IMR-90 (cell line): ENCODE results near the gene LRTM1. TPM values are rescaled to one million over a fixed set of nuclear protein-coding genes. Genes with fewer than 3 reads are reported as not detected.

ENCODE experiments used
- ATAC-seq: fragments of 200-7000 bp; cut with Tn5 transposase; 2 replicates; pipeline ENCODE4 v1.9.1; 2020; ENCODE audit warnings: low read depth, mild to moderate bottlenecking, moderate library complexity
- BruUV-seq: library from RNA; stranded (reverse); fragments of 400-500 nt; replicated peaks from 2 replicates; lab custom pipeline; 2021; lab: Mats Ljungman, UMichigan
- CTCF ChIA-PET: fragments of 300-600 bp; formaldehyde crosslinking; extraction: SDS; loops from one replicate; lab custom pipeline; 2021; ENCODE audit warnings: antibody characterized with exemption; lab: Yijun Ruan, JAX
- POLR2A ChIA-PET: fragments of 300-600 bp; sonication (Branson Sonifier 250); formaldehyde crosslinking; loops from one replicate; lab custom pipeline; 2022; ENCODE audit warnings: antibody characterized with exemption; ENCODE audit not compliant: unreplicated experiment; lab: Charles Lee
- DNase-seq: peaks from one replicate; pipeline ENCODE4 v3.0.0; 2013
- H2AFZ ChIP-seq: replicated peaks from 2 replicates; pipeline ENCODE3; 2013; ENCODE audit warnings: low read length, mild to moderate bottlenecking; ENCODE audit not compliant: poor library complexity
- H2AK5ac ChIP-seq: 2 replicates; pipeline ENCODE4 v1.6.1; 2013; ENCODE audit warnings: low read depth, low read length, inconsistent platforms
- H2AK9ac ChIP-seq: replicated peaks from 2 replicates; pipeline ENCODE3; 2013; ENCODE audit warnings: mild to moderate bottlenecking, low read depth, low read length, moderate library complexity; ENCODE audit not compliant: poor library complexity
- H2BK120ac ChIP-seq: 2 replicates; pipeline ENCODE4 v1.6.1; 2013; ENCODE audit warnings: low read depth, low read length, inconsistent platforms
- H2BK15ac ChIP-seq: 3 replicates; pipeline ENCODE4 v1.6.1; 2013; ENCODE audit warnings: low read depth, low read length, inconsistent platforms
- H2BK20ac ChIP-seq: 2 replicates; pipeline ENCODE4 v1.6.1; 2013; ENCODE audit warnings: low read depth, mild to moderate bottlenecking, inconsistent platforms, low read length, moderate library complexity
- H2BK5ac ChIP-seq: 2 replicates; pipeline ENCODE4 v1.6.1; 2013; ENCODE audit warnings: mild to moderate bottlenecking, low read depth, low read length, inconsistent platforms; ENCODE audit not compliant: poor library complexity, severe bottlenecking
- H3K14ac ChIP-seq: replicated peaks from 2 replicates; pipeline ENCODE4 v1.6.1; 2013; ENCODE audit warnings: low read depth, low read length, inconsistent platforms
- H3K18ac ChIP-seq: 2 replicates; pipeline ENCODE4 v1.6.1; 2013; ENCODE audit warnings: low read depth, low read length, control low read depth
- H3K23ac ChIP-seq: 2 replicates; pipeline ENCODE4 v1.6.1; 2013; ENCODE audit warnings: low read depth, low read length, inconsistent platforms
- H3K27ac ChIP-seq: 2 replicates; pipeline ENCODE4 v1.5.1; 2013; ENCODE audit warnings: mild to moderate bottlenecking, control low read depth, low read length; ENCODE audit not compliant: insufficient read depth
- H3K27me3 ChIP-seq: 2 replicates; pipeline ENCODE4 v1.6.1; 2013; ENCODE audit warnings: low read length; ENCODE audit not compliant: control insufficient read depth, insufficient read depth
- H3K36me3 ChIP-seq: 2 replicates; pipeline ENCODE4 v1.6.1; 2013; ENCODE audit warnings: low read length, mixed read lengths; ENCODE audit not compliant: control insufficient read depth, insufficient read depth
- H3K4ac ChIP-seq: 2 replicates; pipeline ENCODE4 v1.6.1; 2013; ENCODE audit warnings: low read depth, low read length, inconsistent platforms
- H3K4me1 ChIP-seq: 2 replicates; pipeline ENCODE4 v1.6.1; 2013; ENCODE audit warnings: low read length, mixed read lengths; ENCODE audit not compliant: control insufficient read depth, insufficient read depth
- H3K4me2 ChIP-seq: 2 replicates; pipeline ENCODE4 v1.6.1; 2013; ENCODE audit warnings: low read depth, mild to moderate bottlenecking, control low read depth, low read length, moderate library complexity
- H3K4me3 ChIP-seq: 2 replicates; pipeline ENCODE4 v1.5.1; 2013; ENCODE audit warnings: low read depth, mild to moderate bottlenecking, control low read depth, low read length, moderate library complexity; ENCODE audit not compliant: insufficient read depth
- H3K56ac ChIP-seq: 2 replicates; pipeline ENCODE4 v1.6.1; 2013; ENCODE audit warnings: low read length, inconsistent platforms; ENCODE audit not compliant: insufficient read depth; ENCODE audit errors: extremely low read depth
- H3K79me1 ChIP-seq, 2 experiments: 2 replicates each; pipeline ENCODE4 v1.6.1; 2013; ENCODE audit warnings: low read length in 2 of 2, inconsistent platforms in 1 of 2, low read depth in 1 of 2
- H3K9ac ChIP-seq: 2 replicates; pipeline ENCODE4 v1.6.1; 2013; ENCODE audit warnings: low read depth, low read length, control low read depth
- H3K9me1 ChIP-seq: 2 replicates; pipeline ENCODE4 v1.6.1; 2013; ENCODE audit warnings: low read length, inconsistent platforms; ENCODE audit not compliant: insufficient read depth
- H3K9me3 ChIP-seq: 2 replicates; pipeline ENCODE4 v1.6.1; 2013; ENCODE audit warnings: low read length; ENCODE audit not compliant: control insufficient read depth, insufficient read depth
- H4K20me1 ChIP-seq: 2 replicates; pipeline ENCODE4 v1.6.1; 2013; ENCODE audit warnings: low read length, inconsistent platforms; ENCODE audit not compliant: insufficient read depth
- H4K5ac ChIP-seq: 2 replicates; pipeline ENCODE4 v1.6.1; 2013; ENCODE audit warnings: mild to moderate bottlenecking, low read depth, low read length, control low read depth
- H4K8ac ChIP-seq, 2 experiments: 2 replicates each; pipeline ENCODE4 v1.6.1; 2013; ENCODE audit warnings: low read depth in 2 of 2, low read length in 2 of 2, control low read depth in 1 of 2, inconsistent platforms in 1 of 2
- H4K91ac ChIP-seq: 2 replicates; pipeline ENCODE4 v1.6.1; 2013; ENCODE audit warnings: low read depth, low read length, inconsistent platforms; ENCODE audit not compliant: insufficient read depth
- BHLHE40 ChIP-seq: fragments of 150-350 bp; IDR thresholded peaks from 2 replicates; pipeline ENCODE4 v1.6.1; 2016; ENCODE audit warnings: mild to moderate bottlenecking, low read depth, low read length
- CEBPB ChIP-seq: IDR thresholded peaks from 2 replicates; pipeline ENCODE4 v1.6.1; 2012; ENCODE audit warnings: low read depth, low read length, improper control_type of control experiment
- CHD1 ChIP-seq: IDR thresholded peaks from 2 replicates; pipeline ENCODE4 v1.6.1; 2012; ENCODE audit warnings: low read depth, low read length, improper control_type of control experiment
- CTCF ChIP-seq: conservative IDR thresholded peaks from 2 replicates; pipeline ENCODE4 v1.5.1; 2012; ENCODE audit warnings: mild to moderate bottlenecking, low read depth, low read length, improper control_type of control experiment
- ELK1 ChIP-seq: fragments of 150-350 bp; IDR thresholded peaks from 2 replicates; pipeline ENCODE4 v1.6.1; 2016; ENCODE audit warnings: low read depth, mild to moderate bottlenecking, low read length, moderate library complexity, borderline replicate concordance
- FOS ChIP-seq: fragments of 150-350 bp; IDR thresholded peaks from 2 replicates; pipeline ENCODE4 v1.6.1; 2016; ENCODE audit warnings: low read depth, low read length
- MAZ ChIP-seq: IDR thresholded peaks from 2 replicates; pipeline ENCODE4 v1.6.1; 2012; ENCODE audit warnings: low read depth, mild to moderate bottlenecking, low read length, improper control_type of control experiment, moderate library complexity, borderline replicate concordance
- MXI1 ChIP-seq: IDR thresholded peaks from 2 replicates; pipeline ENCODE4 v1.6.1; 2012; ENCODE audit warnings: low read depth, mild to moderate bottlenecking, low read length, moderate library complexity, borderline replicate concordance
- NFE2L2 ChIP-seq: fragments of 150-350 bp; IDR thresholded peaks from 2 replicates; pipeline ENCODE4 v1.6.1; 2016; ENCODE audit warnings: low read depth, mild to moderate bottlenecking, low read length
- POLR2A ChIP-seq: IDR thresholded peaks from 2 replicates; pipeline ENCODE4 v1.6.1; 2012; ENCODE audit warnings: mild to moderate bottlenecking, low read depth, low read length
- RAD21 ChIP-seq: IDR thresholded peaks from 2 replicates; pipeline ENCODE4 v1.6.1; 2012; ENCODE audit warnings: low read length, improper control_type of control experiment
- RCOR1 ChIP-seq: IDR thresholded peaks from 2 replicates; pipeline ENCODE4 v1.6.1; 2012; ENCODE audit warnings: mild to moderate bottlenecking, low read length, improper control_type of control experiment; ENCODE audit not compliant: insufficient replicate concordance
- SMC3 ChIP-seq: fragments of 150-350 bp; IDR thresholded peaks from 2 replicates; pipeline ENCODE4 v1.6.1; 2016; ENCODE audit warnings: low read depth, mild to moderate bottlenecking, antibody characterized with exemption, low read length, moderate library complexity
- WGBS, 2 experiments: methylation state at CpG; one replicate each; pipeline versions ENCODE4 v1.1.5 to v1.1.7; 2013; ENCODE audit warnings: missing lambda C conversion rate in 2 of 2; ENCODE audit not compliant: insufficient read length in 1 of 2; ENCODE audit errors: extremely low coverage in 2 of 2; 5-methylcytosine and 5-hydroxymethylcytosine counted together
- dilution Hi-C: fragments of 300-500 bp; cut with HindIII; formaldehyde crosslinking; loops from one replicate; pipeline ENCODE4 v1.14.3; 2018; ENCODE audit warnings: low sequenced_read_pairs; ENCODE audit not compliant: unreplicated experiment
- in situ Hi-C: fragments of 300-500 bp; cut with MboI; formaldehyde crosslinking; loops from 3 replicates; pipeline ENCODE4 v1.14.3; 2019; ENCODE audit warnings: low sequenced_read_pairs, inconsistent platforms, mixed read lengths
- intact Hi-C: fragments of 100-400 bp; cut with micrococcal nuclease; formaldehyde crosslinking; loops from 2 replicates; pipeline ENCODE4 v1.10.0; 2022
- polyA plus RNA-seq, 3 experiments: library from polyadenylated mRNA; depleted of rRNA; stranded (reverse); fragments of >200 nt; gene quantifications; 2 replicates each; pipeline ENCODE4 v1.2.3, GENCODE V29; 2012; ENCODE audit warnings: low replicate concordance in 1 of 3
- total RNA-seq: library from RNA; depleted of rRNA; stranded (reverse); fragments of >200 nt; gene quantifications from 2 replicates; pipeline ENCODE4 v1.2.3, GENCODE V29; 2012

The LRTM1 gene
- total and polyA plus RNA-seq, 2 of the 4 experiments (the other 2 are of a cell fraction), result not detected

GRCh38 chr3:54954022-54954421 is 26.2 kb upstream of the LRTM1 start (continued):
- no peak for TF ChIP-seq MXI1

GRCh38 chr3:54951405-54951804 is 23.5 kb upstream of the LRTM1 start:
- ATAC-seq, result peak; percentile 89
- Histone ChIP-seq H3K9me3 (no peaks in the 10 kb centered on the region), H2BK15ac (peak overlapping the region; percentile 74; the same call in 1 of the 3 replicates), H2BK20ac (peak overlapping the region; percentile 95), H3K4me2 (no peak overlapping the region), H4K20me1 (no peaks in the 10 kb centered on the region), H3K56ac (0 out of 2 replicates have a peak overlapping the region, but pooled peaks have one; percentile 46), H3K18ac (no peak overlapping the region), H3K36me3 (no peaks in the 10 kb centered on the region), H3K79me1 (peaks cover 5 to 25% of the 10 kb centered on the region in 2 experiments; a peak in 3 of 4 replicates), H2AK5ac (peak overlapping the region; percentile 78), H3K4me3 (no peak overlapping the region), H4K91ac (peak overlapping the region; percentile 86), H3K23ac (peak overlapping the region; percentile 23; the same call in 1 of the 2 replicates), H3K4me1 (peaks cover 18% of the 10 kb centered on the region), H3K9me1 (peaks cover 23% of the 10 kb centered on the region), H2AK9ac (peak overlapping the region; percentile 79), H3K27ac (peak overlapping the region; percentile 29), H2AFZ (peak overlapping the region; percentile 72), H4K8ac (peak overlapping the region; percentile 36 to 74), H3K4ac (peak overlapping the region; percentile 91), H3K14ac (peak overlapping the region; percentile 56), H2BK5ac (peak overlapping the region; percentile 74), H2BK120ac (peak overlapping the region; percentile 94), H3K9ac (no peak overlapping the region), H4K5ac (peak overlapping the region; percentile 53; the same call in 1 of the 2 replicates), H3K27me3 (no peaks in the 10 kb centered on the region)
- dilution Hi-C loops (no loop called here), in situ Hi-C loops (loop anchor here (5.0 kb wide), 2 partner anchors 216 to 531 kb away; no protein-coding TSS in a partner anchor), intact Hi-C loops (loop anchor here (1.0 to 5.0 kb wide), 12 partner anchors 81 to 1091 kb away; no protein-coding TSS in a partner anchor)
- ChIA-PET CTCF (interaction anchor here (1.2 kb wide), 1 partner anchor 32 kb away, joined by 3 read pairs; no protein-coding TSS in a partner anchor), POLR2A (no interaction called here)
- DNase-seq, result peak; percentile 93
- BruUV-seq, result no TSS peak
- WGBS, 2 experiments, result 0% methylated on average over 2 of the region's 8 CpGs; no CpG with 5 or more reads in 1 of the 2 experiments
- TF ChIP-seq CTCF, result peak; percentile 92
- peak; percentile 97 for TF ChIP-seq SMC3
- TF ChIP-seq RCOR1, result peak; percentile 80
- TF ChIP-seq CEBPB, result no peak
- TF ChIP-seq ELK1, result no peak
- peak; percentile 78; the same call in 1 of the 2 replicates for TF ChIP-seq CHD1
- peak; percentile 57; the same call in 1 of the 2 replicates for TF ChIP-seq MAZ
- 0 out of 2 replicates have a peak, but pooled peaks have one; percentile 22 for TF ChIP-seq MXI1
- TF ChIP-seq RAD21, result peak; percentile 99
- TF ChIP-seq BHLHE40, result no peak
- 0 out of 2 replicates have a peak, but pooled peaks have one; percentile 40 for TF ChIP-seq FOS
- peak; percentile 53; the same call in 1 of the 2 replicates for TF ChIP-seq POLR2A
- no peak for TF ChIP-seq NFE2L2
